GM23338 (cell line): Measurements from ENCODE around the gene UBASH3B. TPM values are rescaled to one million over a fixed set of nuclear protein-coding genes. Genes with fewer than 3 reads are reported as not detected.

Source experiments
- ATAC-seq: fragments of 200-7000 bp; cut with Tn5 transposase; 3 replicates; pipeline ENCODE4 v1.9.1; 2020
- DNase-seq: peaks from one replicate; pipeline ENCODE4 v3.0.0-alpha.2; 2015; ENCODE audit warnings: low spot score
- H2AFZ ChIP-seq: fragments of 200-600 bp; sonication (generic); 2 replicates; pipeline ENCODE4 v1.8.0; 2016; ENCODE audit warnings: antibody characterized with exemption, mild to moderate bottlenecking, moderate library complexity
- H3F3A ChIP-seq: fragments of 200-600 bp; sonication (generic); replicated peaks from 2 replicates; pipeline ENCODE4 v1.8.0; 2017; ENCODE audit warnings: antibody characterized with exemption, mixed run types, low read depth
- H3K27ac ChIP-seq: fragments of 200-600 bp; sonication (generic); 2 replicates; pipeline ENCODE4 v1.6.1; 2016; ENCODE audit warnings: low read depth
- H3K27me3 ChIP-seq: fragments of 200-600 bp; sonication (generic); 2 replicates; pipeline ENCODE4 v1.8.0; 2016; ENCODE audit warnings: mild to moderate bottlenecking, mixed run types, moderate library complexity; ENCODE audit not compliant: insufficient read depth
- H3K36me3 ChIP-seq: fragments of 200-600 bp; sonication (generic); 2 replicates; pipeline ENCODE4 v1.8.0; 2016; ENCODE audit warnings: mild to moderate bottlenecking; ENCODE audit not compliant: insufficient read depth
- H3K4me1 ChIP-seq: fragments of 200-600 bp; sonication (generic); 2 replicates; pipeline ENCODE4 v1.8.0; 2016; ENCODE audit warnings: mild to moderate bottlenecking, moderate library complexity; ENCODE audit not compliant: insufficient read depth
- H3K4me2 ChIP-seq: fragments of 200-600 bp; sonication (generic); 2 replicates; pipeline ENCODE4 v1.7.1; 2017; ENCODE audit warnings: mixed run types
- H3K4me3 ChIP-seq: fragments of 200-600 bp; sonication (generic); 2 replicates; pipeline ENCODE4 v1.6.1; 2016; ENCODE audit warnings: mixed run types
- H3K79me2 ChIP-seq: fragments of 200-600 bp; sonication (generic); replicated peaks from 2 replicates; pipeline ENCODE4 v1.8.0; 2017; ENCODE audit warnings: mild to moderate bottlenecking; ENCODE audit not compliant: insufficient read depth
- H3K9me2 ChIP-seq: fragments of 200-600 bp; sonication (generic); 2 replicates; pipeline ENCODE4 v1.8.0; 2017; ENCODE audit not compliant: insufficient read depth
- H4K20me1 ChIP-seq: fragments of 200-600 bp; sonication (generic); replicated peaks from 2 replicates; pipeline ENCODE4 v1.8.0; 2017; ENCODE audit warnings: mild to moderate bottlenecking; ENCODE audit not compliant: insufficient read depth
- H3K27ac Mint-ChIP-seq: 2 replicates; pipeline ENCODE4 v1.8.0; 2020; ENCODE audit warnings: inconsistent platforms, mild to moderate bottlenecking, moderate library complexity, mixed read lengths
- H3K27me3 Mint-ChIP-seq: 3 replicates; pipeline ENCODE4 v1.8.0; 2022; ENCODE audit warnings: low read depth, mild to moderate bottlenecking, moderate library complexity, mixed read lengths, inconsistent platforms; ENCODE audit not compliant: insufficient read depth, poor library complexity
- H3K36me3 Mint-ChIP-seq: 3 replicates; pipeline ENCODE4 v1.8.0; 2021; ENCODE audit warnings: low read depth, mild to moderate bottlenecking, inconsistent platforms, moderate library complexity, mixed read lengths
- H3K4me1 Mint-ChIP-seq: 3 replicates; pipeline ENCODE4 v1.8.0; 2020; ENCODE audit warnings: mild to moderate bottlenecking, inconsistent platforms, mixed read lengths
- H3K4me3 Mint-ChIP-seq: 3 replicates; pipeline ENCODE4 v1.8.0; 2021; ENCODE audit warnings: moderate library complexity, mild to moderate bottlenecking, inconsistent platforms, mixed read lengths
- H3K9me3 Mint-ChIP-seq: 3 replicates; pipeline ENCODE4 v1.8.0; 2020; ENCODE audit warnings: moderate library complexity, mild to moderate bottlenecking, inconsistent platforms, mixed read lengths
- POLR2AphosphoS5 ChIP-seq: IDR thresholded peaks from 2 replicates; pipeline ENCODE4 v1.6.1; 2016; ENCODE audit warnings: antibody characterized with exemption, low read depth
- STAT1 ChIP-seq: IDR thresholded peaks from one replicate; pipeline ENCODE4 v1.6.1; 2016; ENCODE audit warnings: antibody characterized with exemption; ENCODE audit not compliant: unreplicated experiment
- ZNF114 ChIP-seq: fragments of 250-450 bp; sonication (Bioruptor Pico); IDR thresholded peaks from 2 replicates; pipeline ENCODE4 v1.5.0; 2020; ENCODE audit warnings: mild to moderate bottlenecking, moderate library complexity
- polyA plus RNA-seq: library from polyadenylated mRNA; unstranded; fragments of >200 nt; fragmentation: Nextera tagmentation; extraction: Ambion mirVana; gene quantifications from 2 replicates; pipeline ENCODE4 v1.2.1, GENCODE V29; 2016
- total RNA-seq: library from RNA; depleted of rRNA; stranded (reverse); fragments of >200 nt; shearing (Covaris generic); gene quantifications from 2 replicates; pipeline ENCODE4 v1.2.3, GENCODE V29; 2014
- TF ChIP-seq, protein P1 (sequence below), 2 experiments: fragments of 200-600 bp in 1 of 2; sonication (generic) in 1 of 2; conservative IDR thresholded peaks; 2 replicates each; pipeline versions ENCODE4 v1.5.1 to v1.6.1; 2016 to 2017; ENCODE audit warnings: antibody characterized with exemption in 2 of 2, low read depth in 2 of 2, mild to moderate bottlenecking in 2 of 2, moderate library complexity in 1 of 2
- TF ChIP-seq, protein P2 (sequence below): fragments of 250-450 bp; sonication (Bioruptor Pico); IDR thresholded peaks from 2 replicates; pipeline ENCODE4 v1.5.0; 2020; ENCODE audit warnings: mild to moderate bottlenecking, moderate library complexity

The UBASH3B gene
- total and polyA plus RNA-seq, 2 experiments from 2014 or later: 2.1 to 12.0 TPM

DNA sequence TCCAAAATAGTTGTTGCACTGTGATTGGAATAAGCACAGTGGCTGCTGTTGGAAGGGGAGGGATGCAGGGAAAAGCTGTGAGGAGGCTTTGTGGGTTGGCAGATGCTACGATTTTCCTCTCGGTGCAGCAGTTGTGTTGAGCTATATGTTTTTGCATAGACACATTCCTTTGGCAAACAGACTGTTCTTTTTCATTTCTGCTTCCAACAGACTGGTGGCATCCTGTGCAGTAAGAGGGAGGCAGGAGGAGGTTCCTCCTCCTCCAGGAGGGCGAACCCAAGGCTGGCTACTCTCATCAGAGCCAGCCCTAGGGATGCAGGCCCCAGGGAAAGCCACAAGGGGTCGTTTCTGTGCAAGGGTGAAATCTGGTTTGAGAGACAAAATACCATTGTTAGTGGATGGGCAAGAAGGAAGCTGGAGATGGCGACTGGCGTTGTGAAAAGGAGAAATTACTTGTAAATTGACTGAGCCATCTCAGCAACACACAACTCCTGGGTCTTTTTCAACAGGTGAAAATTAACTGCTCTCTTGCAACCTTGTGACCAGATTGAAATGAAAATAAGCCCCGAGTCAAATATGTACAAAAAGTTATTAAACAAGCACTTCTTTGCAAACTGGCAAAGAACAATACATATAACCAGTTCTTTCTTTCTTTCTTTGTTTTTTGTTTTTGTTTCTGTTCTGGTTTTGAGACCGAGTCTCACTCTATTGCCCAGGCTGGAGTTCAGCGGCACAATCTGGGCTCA lies 26.5 kb upstream of the UBASH3B start:
- no peaks in the 10 kb centered on the region for H3K36me3 Mint-ChIP-seq
- Histone ChIP-seq H3K9me2 (no peaks in the 10 kb centered on the region), H3K27me3 (no peaks in the 10 kb centered on the region), H4K20me1 (no peaks in the 10 kb centered on the region), H3K4me3 (no peak overlapping the region), H2AFZ (peak overlapping the region; percentile 84), H3K4me2 (no peak overlapping the region), H3K36me3 (no peaks in the 10 kb centered on the region), H3K4me1 (no peaks in the 10 kb centered on the region), H3F3A (no peaks in the 10 kb centered on the region), H3K79me2 (no peaks in the 10 kb centered on the region), H3K27ac (no peak overlapping the region)
- TF ChIP-seq, protein P1, sequence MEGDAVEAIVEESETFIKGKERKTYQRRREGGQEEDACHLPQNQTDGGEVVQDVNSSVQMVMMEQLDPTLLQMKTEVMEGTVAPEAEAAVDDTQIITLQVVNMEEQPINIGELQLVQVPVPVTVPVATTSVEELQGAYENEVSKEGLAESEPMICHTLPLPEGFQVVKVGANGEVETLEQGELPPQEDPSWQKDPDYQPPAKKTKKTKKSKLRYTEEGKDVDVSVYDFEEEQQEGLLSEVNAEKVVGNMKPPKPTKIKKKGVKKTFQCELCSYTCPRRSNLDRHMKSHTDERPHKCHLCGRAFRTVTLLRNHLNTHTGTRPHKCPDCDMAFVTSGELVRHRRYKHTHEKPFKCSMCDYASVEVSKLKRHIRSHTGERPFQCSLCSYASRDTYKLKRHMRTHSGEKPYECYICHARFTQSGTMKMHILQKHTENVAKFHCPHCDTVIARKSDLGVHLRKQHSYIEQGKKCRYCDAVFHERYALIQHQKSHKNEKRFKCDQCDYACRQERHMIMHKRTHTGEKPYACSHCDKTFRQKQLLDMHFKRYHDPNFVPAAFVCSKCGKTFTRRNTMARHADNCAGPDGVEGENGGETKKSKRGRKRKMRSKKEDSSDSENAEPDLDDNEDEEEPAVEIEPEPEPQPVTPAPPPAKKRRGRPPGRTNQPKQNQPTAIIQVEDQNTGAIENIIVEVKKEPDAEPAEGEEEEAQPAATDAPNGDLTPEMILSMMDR (conservative IDR thresholded peaks at IDR 0.05; ENCODE audit: low read depth in 2 of 2): peak; percentile 77 to 95
- TF ChIP-seq STAT1: no peak
- H3K9me3 Mint-ChIP-seq: no peaks in the 10 kb centered on the region
- ATAC-seq (peak; percentile 97), DNase-seq (peak; percentile 88)
- H3K27ac Mint-ChIP-seq: no peak overlapping the region
- H3K4me1 Mint-ChIP-seq: peaks cover 2% of the 10 kb centered on the region; the same call in 1 of the 3 replicates
- H3K4me3 Mint-ChIP-seq: no peak overlapping the region
- H3K27me3 Mint-ChIP-seq: no peaks in the 10 kb centered on the region

DNA sequence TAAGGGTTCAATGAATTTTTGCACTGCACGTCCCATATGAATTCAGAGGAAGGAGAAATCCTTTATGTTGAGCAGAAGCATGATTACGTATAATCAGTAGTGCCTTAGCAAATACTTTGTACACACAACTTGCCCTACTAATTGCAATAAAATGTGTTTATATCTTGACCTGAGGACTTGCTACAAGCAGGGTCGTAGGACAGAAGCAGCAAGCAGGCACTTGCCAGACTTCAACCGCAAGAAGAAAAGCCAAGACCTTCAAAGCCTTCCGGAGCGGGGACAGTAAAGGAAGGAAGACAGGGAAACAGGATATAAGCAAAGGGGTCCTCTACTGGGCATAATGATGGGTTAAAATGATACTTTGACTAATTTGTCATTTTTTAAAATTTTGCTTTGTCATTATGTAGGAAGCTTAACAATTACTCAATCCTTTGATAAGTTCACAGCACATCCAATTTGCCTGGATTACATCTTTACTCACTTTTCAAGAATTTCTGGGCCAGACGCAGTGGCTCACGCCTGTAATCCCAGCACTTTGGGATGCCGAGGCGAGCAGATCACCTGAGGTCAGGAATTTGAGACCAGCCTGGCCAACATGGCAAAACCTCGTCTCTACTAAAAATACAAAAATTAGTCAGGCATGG lies 23.2 kb upstream of the UBASH3B start:
- Histone ChIP-seq H2AFZ (peak overlapping the region; percentile 43; the same call in 1 of the 2 replicates), H3F3A (no peaks in the 10 kb centered on the region), H3K9me2 (no peaks in the 10 kb centered on the region), H3K4me1 (no peaks in the 10 kb centered on the region; the same call in 1 of the 2 replicates), H3K27me3 (no peaks in the 10 kb centered on the region), H4K20me1 (no peaks in the 10 kb centered on the region), H3K27ac (no peak overlapping the region), H3K4me3 (no peak overlapping the region), H3K79me2 (no peaks in the 10 kb centered on the region), H3K36me3 (no peaks in the 10 kb centered on the region), H3K4me2 (no peak overlapping the region)
- Mint-ChIP-seq H3K27me3 (no peaks in the 10 kb centered on the region), H3K36me3 (no peaks in the 10 kb centered on the region), H3K27ac (no peak overlapping the region), H3K4me3 (no peak overlapping the region), H3K9me3 (no peaks in the 10 kb centered on the region), H3K4me1 (peaks cover 4% of the 10 kb centered on the region; the same call in 2 of the 3 replicates)
- ATAC-seq (no peak), DNase-seq (no peak)
- no peak for TF ChIP-seq ZNF114
- TF ChIP-seq, protein P2, sequence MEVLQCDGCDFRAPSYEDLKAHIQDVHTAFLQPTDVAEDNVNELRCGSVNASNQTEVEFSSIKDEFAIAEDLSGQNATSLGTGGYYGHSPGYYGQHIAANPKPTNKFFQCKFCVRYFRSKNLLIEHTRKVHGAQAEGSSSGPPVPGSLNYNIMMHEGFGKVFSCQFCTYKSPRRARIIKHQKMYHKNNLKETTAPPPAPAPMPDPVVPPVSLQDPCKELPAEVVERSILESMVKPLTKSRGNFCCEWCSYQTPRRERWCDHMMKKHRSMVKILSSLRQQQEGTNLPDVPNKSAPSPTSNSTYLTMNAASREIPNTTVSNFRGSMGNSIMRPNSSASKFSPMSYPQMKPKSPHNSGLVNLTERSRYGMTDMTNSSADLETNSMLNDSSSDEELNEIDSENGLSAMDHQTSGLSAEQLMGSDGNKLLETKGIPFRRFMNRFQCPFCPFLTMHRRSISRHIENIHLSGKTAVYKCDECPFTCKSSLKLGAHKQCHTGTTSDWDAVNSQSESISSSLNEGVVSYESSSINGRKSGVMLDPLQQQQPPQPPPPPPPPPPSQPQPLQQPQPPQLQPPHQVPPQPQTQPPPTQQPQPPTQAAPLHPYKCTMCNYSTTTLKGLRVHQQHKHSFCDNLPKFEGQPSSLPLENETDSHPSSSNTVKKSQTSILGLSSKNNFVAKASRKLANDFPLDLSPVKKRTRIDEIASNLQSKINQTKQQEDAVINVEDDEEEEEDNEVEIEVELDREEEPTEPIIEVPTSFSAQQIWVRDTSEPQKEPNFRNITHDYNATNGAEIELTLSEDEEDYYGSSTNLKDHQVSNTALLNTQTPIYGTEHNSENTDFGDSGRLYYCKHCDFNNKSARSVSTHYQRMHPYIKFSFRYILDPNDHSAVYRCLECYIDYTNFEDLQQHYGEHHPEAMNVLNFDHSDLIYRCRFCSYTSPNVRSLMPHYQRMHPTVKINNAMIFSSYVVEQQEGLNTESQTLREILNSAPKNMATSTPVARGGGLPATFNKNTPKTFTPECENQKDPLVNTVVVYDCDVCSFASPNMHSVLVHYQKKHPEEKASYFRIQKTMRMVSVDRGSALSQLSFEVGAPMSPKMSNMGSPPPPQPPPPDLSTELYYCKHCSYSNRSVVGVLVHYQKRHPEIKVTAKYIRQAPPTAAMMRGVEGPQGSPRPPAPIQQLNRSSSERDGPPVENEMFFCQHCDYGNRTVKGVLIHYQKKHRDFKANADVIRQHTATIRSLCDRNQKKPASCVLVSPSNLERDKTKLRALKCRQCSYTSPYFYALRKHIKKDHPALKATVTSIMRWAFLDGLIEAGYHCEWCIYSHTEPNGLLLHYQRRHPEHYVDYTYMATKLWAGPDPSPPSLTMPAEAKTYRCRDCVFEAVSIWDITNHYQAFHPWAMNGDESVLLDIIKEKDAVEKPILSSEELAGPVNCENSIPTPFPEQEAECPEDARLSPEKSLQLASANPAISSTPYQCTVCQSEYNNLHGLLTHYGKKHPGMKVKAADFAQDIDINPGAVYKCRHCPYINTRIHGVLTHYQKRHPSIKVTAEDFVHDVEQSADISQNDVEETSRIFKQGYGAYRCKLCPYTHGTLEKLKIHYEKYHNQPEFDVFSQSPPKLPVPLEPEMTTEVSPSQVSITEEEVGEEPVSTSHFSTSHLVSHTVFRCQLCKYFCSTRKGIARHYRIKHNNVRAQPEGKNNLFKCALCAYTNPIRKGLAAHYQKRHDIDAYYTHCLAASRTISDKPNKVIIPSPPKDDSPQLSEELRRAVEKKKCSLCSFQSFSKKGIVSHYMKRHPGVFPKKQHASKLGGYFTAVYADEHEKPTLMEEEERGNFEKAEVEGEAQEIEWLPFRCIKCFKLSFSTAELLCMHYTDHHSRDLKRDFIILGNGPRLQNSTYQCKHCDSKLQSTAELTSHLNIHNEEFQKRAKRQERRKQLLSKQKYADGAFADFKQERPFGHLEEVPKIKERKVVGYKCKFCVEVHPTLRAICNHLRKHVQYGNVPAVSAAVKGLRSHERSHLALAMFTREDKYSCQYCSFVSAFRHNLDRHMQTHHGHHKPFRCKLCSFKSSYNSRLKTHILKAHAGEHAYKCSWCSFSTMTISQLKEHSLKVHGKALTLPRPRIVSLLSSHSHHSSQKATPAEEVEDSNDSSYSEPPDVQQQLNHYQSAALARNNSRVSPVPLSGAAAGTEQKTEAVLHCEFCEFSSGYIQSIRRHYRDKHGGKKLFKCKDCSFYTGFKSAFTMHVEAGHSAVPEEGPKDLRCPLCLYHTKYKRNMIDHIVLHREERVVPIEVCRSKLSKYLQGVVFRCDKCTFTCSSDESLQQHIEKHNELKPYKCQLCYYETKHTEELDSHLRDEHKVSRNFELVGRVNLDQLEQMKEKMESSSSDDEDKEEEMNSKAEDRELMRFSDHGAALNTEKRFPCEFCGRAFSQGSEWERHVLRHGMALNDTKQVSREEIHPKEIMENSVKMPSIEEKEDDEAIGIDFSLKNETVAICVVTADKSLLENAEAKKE (CRISPR knock-in tag): no peak
- no peak for TF ChIP-seq POLR2AphosphoS5
- TF ChIP-seq, protein P1 (conservative IDR thresholded peaks at IDR 0.05; ENCODE audit: low read depth in 2 of 2): no peak
